IPS-NIHi11 (cell line): Measurements from ENCODE around the gene LAMB1.
A peak's percentile ranks its signal among the peaks of the same experiment; 100 is the strongest.
"Not testable (repeated sequence)": the region's sequence is repeated elsewhere in the genome, so short reads cannot be mapped to it uniquely, and the experiment has no call there.

Source experiments
- DNase-seq: peaks from one replicate; pipeline ENCODE4 v3.0.0; 2012; ENCODE audit warnings: mixed read lengths, low spot score

The LAMB1 gene

GRCh38 chr7:107917763-107918651 is 85.0 kb downstream of the LAMB1 start:
- no peak for DNase-seq

GRCh38 chr7:107915541-107915940 is 87.4 kb downstream of the LAMB1 start:
- no peak for DNase-seq

GRCh38 chr7:107914831-107915230 is 88.1 kb downstream of the LAMB1 start:
- no peak for DNase-seq

- no peak for DNase-seq
Observed at GRCh38 chr7:107913851-107914250, 89.1 kb downstream of the LAMB1 start.

GRCh38 chr7:107911981-107912380 is 91.0 kb downstream of the LAMB1 start:
- DNase-seq = no peak

- DNase-seq = no peak
Observed at GRCh38 chr7:107909445-107909844, 93.5 kb downstream of the LAMB1 start.

- DNase-seq = no peak
Observed at GRCh38 chr7:107907790-107908189, 95.2 kb downstream of the LAMB1 start.

GRCh38 chr7:107902381-107902780 is 100.6 kb downstream of the LAMB1 start:
- DNase-seq = no peak

- DNase-seq = no peak
Observed at GRCh38 chr7:107900496-107901015, 102.4 kb downstream of the LAMB1 start.

- DNase-seq = no peak
Observed at GRCh38 chr7:107898997-107899594, 103.9 kb downstream of the LAMB1 start.

GRCh38 chr7:107892367-107892741 is 110.6 kb downstream of the LAMB1 start:
- not testable (repeated sequence) for DNase-seq

- DNase-seq = no peak
Observed at GRCh38 chr7:107891636-107892366, 111.2 kb downstream of the LAMB1 start.

- peak; percentile 95 for DNase-seq
Observed at GRCh38 chr7:107890962-107891635, 111.9 kb downstream of the LAMB1 start, which contains the start of gene DLD. TSS of gene DLD (plus strand) at chr7:107891183. CDS start at chr7:107891251, 68 bp downstream.

GRCh38 chr7:107890493-107890961 is 112.4 kb downstream of the LAMB1 start:
- DNase-seq = no peak

- no peak for DNase-seq
Observed at GRCh38 chr7:107889992-107890391, 113.0 kb downstream of the LAMB1 start.

- not testable (repeated sequence) for DNase-seq
Observed at GRCh38 chr7:107887827-107888226, 115.1 kb downstream of the LAMB1 start.

GRCh38 chr7:107884066-107884818 is 118.7 kb downstream of the LAMB1 start:
- DNase-seq = no peak

GRCh38 chr7:107882766-107883165 is 120.2 kb downstream of the LAMB1 start:
- no peak for DNase-seq

GRCh38 chr7:107879400-107880035 is 123.4 kb downstream of the LAMB1 start:
- peak; percentile 48 for DNase-seq

GRCh38 chr7:107878636-107879035 is 124.3 kb downstream of the LAMB1 start:
- no peak for DNase-seq
